ENCODE data around the gene GATA6.

GRCh38 chr18:22210311-22210754, 40.9 kb downstream of the GATA6 start:
- TF ChIP-seq CTCF (IDR thresholded peaks at IDR 0.05) (no peak), POLR2A (IDR thresholded peaks at IDR 0.05) (no peak)
